ENCODE measurements around the gene C22orf42.
"Not testable (repeated sequence)": the region's sequence is repeated elsewhere in the genome, so short reads cannot be mapped to it uniquely, and the experiment has no call there.

The C22orf42 gene

GRCh38 chr22:32185821-32186220 is 26.7 kb upstream of the C22orf42 start:
- DNase-seq (ENCODE audit: low read depth in 2 of 2) = no peak

- DNase-seq (ENCODE audit: low read depth in 2 of 2) = no peak
Measured at GRCh38 chr22:32183625-32184024, 24.5 kb upstream of the C22orf42 start.

GRCh38 chr22:32181043-32181442 is 21.9 kb upstream of the C22orf42 start:
- DNase-seq (ENCODE audit: low read depth in 2 of 2) = no peak

- no peak for DNase-seq (ENCODE audit: low read depth in 2 of 2)
Measured at GRCh38 chr22:32177221-32177765, 18.2 kb upstream of the C22orf42 start.

GRCh38 chr22:32175683-32176644 is 16.9 kb upstream of the C22orf42 start:
- no peak for DNase-seq (ENCODE audit: low read depth in 2 of 2)

- no peak for DNase-seq (ENCODE audit: low read depth in 2 of 2)
Measured at GRCh38 chr22:32175115-32175514, 16.0 kb upstream of the C22orf42 start.

- no peak for DNase-seq (ENCODE audit: low read depth in 2 of 2)
Measured at GRCh38 chr22:32165681-32166080, 6.6 kb upstream of the C22orf42 start.

GRCh38 chr22:32164075-32164860 is 5.2 kb upstream of the C22orf42 start:
- no peak for DNase-seq (ENCODE audit: low read depth in 2 of 2)

GRCh38 chr22:32160411-32160810 is 1.3 kb upstream of the C22orf42 start:
- not testable (repeated sequence) for DNase-seq (ENCODE audit: low read depth in 2 of 2)

- DNase-seq (ENCODE audit: low read depth in 2 of 2) = not testable (repeated sequence)
Measured at GRCh38 chr22:32157632-32158031, 1.5 kb downstream of the C22orf42 start.

GRCh38 chr22:32154727-32155126 is 4.4 kb downstream of the C22orf42 start:
- not testable (repeated sequence) for DNase-seq (ENCODE audit: low read depth in 2 of 2)

- not testable (repeated sequence) for DNase-seq (ENCODE audit: low read depth in 2 of 2)
Measured at GRCh38 chr22:32151641-32152040, 7.5 kb downstream of the C22orf42 start.

- DNase-seq (ENCODE audit: low read depth in 2 of 2) = not testable (repeated sequence)
Measured at GRCh38 chr22:32150647-32151046, 8.5 kb downstream of the C22orf42 start.

- DNase-seq (ENCODE audit: low read depth in 2 of 2) = not testable (repeated sequence)
Measured at GRCh38 chr22:32148372-32148771, 10.7 kb downstream of the C22orf42 start.

- not testable (repeated sequence) for DNase-seq (ENCODE audit: low read depth in 2 of 2)
Measured at GRCh38 chr22:32147128-32147527, 12.0 kb downstream of the C22orf42 start.

GRCh38 chr22:32144496-32145274 is 14.4 kb downstream of the C22orf42 start:
- DNase-seq (ENCODE audit: low read depth in 2 of 2) = no peak

GRCh38 chr22:32142600-32142999 is 16.5 kb downstream of the C22orf42 start:
- peak in 1 of 2 donors; percentile 27 for DNase-seq (ENCODE audit: low read depth in 2 of 2)

GRCh38 chr22:32140688-32141087 is 18.4 kb downstream of the C22orf42 start:
- DNase-seq (ENCODE audit: low read depth in 2 of 2) = not testable (repeated sequence)

- not testable (repeated sequence) for DNase-seq (ENCODE audit: low read depth in 2 of 2)
Measured at GRCh38 chr22:32138576-32138975, 20.5 kb downstream of the C22orf42 start.

- peak; percentile 35 to 50 for DNase-seq (ENCODE audit: low read depth in 2 of 2)
Measured at GRCh38 chr22:32137731-32138324, 21.3 kb downstream of the C22orf42 start.

GRCh38 chr22:32136881-32137280 is 22.2 kb downstream of the C22orf42 start:
- DNase-seq (ENCODE audit: low read depth in 2 of 2) = not testable (repeated sequence)

Measured in activated CD8-positive, alpha-beta memory T cell treated with anti-CD3 and anti-CD28 coated beads for 4 hours (primary cell).